Measurements from ENCODE around the gene POU2AF3. TPM values are rescaled to one million over a fixed set of nuclear protein-coding genes. Genes with fewer than 3 reads are reported as not detected.

POU2AF3 gene
- total and polyA plus RNA-seq, 2 donors (not counting 1 experiment from before 2014, with no cell fraction given), result 0.51 to 2.1 TPM

GRCh38 chr11:111301842-111302118, 3.4 kb downstream of the POU2AF3 start:
- H3K79me2 ChIP-seq (ENCODE audit: control insufficient read depth, insufficient read depth, low read length), result no peaks in the 10 kb centered on the region
- Mint-ChIP-seq H3K4me3 (no peak overlapping the region), H3K4me1 (peaks cover 35% of the 10 kb centered on the region), H3K27ac (no peak overlapping the region), H3K27me3 (peaks cover 12% of the 10 kb centered on the region), H3K9me3 (ENCODE audit: insufficient read depth) (no peaks in the 10 kb centered on the region)
- H4K20me1 ChIP-seq (ENCODE audit: control insufficient read depth, insufficient read depth, low read length, poor library complexity, severe bottlenecking), result no peaks in the 10 kb centered on the region
- H3K27me3 ChIP-seq (replicated peaks in 1 of 4; ENCODE audit: control extremely low read depth in 1 of 4, control insufficient read depth in 3 of 4, insufficient read depth in 4 of 4, low read length in 3 of 4), result peaks cover 0 to 29% (median 9%) of the 10 kb centered on the region in 4 experiments
- ChIA-PET POLR2A (no interaction called here), CTCF (interaction anchor here (1.1 to 3.4 kb wide), 6 partner anchors 11 to 127 kb away, joined by 3 to 8 read pairs (median 4); no protein-coding TSS in a partner anchor)
- 100% methylated on average over 2 of the region's 3 CpGs for WGBS (ENCODE audit: insufficient coverage)
- H3K4me3 ChIP-seq (ENCODE audit: control extremely low read depth in 1 of 5, extremely low read depth in 1 of 5, insufficient read depth in 1 of 5, low read depth in 2 of 5, low read length in 4 of 5), result no peak overlapping the region
- DNase-seq (no peak), ATAC-seq (ENCODE audit: low read depth) (no peak)
- H3K4me1 ChIP-seq (ENCODE audit: control insufficient read depth in 2 of 2, insufficient read depth in 2 of 2, low read length in 2 of 2), result peaks cover 32 to 45% of the 10 kb centered on the region in 2 donors
- intact Hi-C loops (cut with micrococcal nuclease), result no loop called here
- TF ChIP-seq EZH2 (IDR thresholded peaks at IDR 0.05; ENCODE audit: borderline replicate concordance, insufficient read depth, low read depth, low read length, poor library complexity, severe bottlenecking), result no peak
- no peak overlapping the region for H3K27ac ChIP-seq (ENCODE audit: low read length in 2 of 2)
- no peaks in the 10 kb centered on the region for H3K36me3 ChIP-seq (replicated peaks in 1 of 2; ENCODE audit: control extremely low read depth in 1 of 2, control insufficient read depth in 1 of 2, extremely low read depth in 1 of 2, insufficient read depth in 2 of 2, low read length in 1 of 2)
- H3K4me2 ChIP-seq (replicated peaks; ENCODE audit: low read depth, low read length, poor library complexity, severe bottlenecking), result no peak overlapping the region
- no peak overlapping the region for H3K9ac ChIP-seq (ENCODE audit: low read length)
- H2AFZ ChIP-seq (ENCODE audit: insufficient read depth, low read depth, low read length, poor library complexity, severe bottlenecking), result no peak overlapping the region
- peaks cover 0 to 3% (median 0%) of the 10 kb centered on the region in 3 donors for H3K9me3 ChIP-seq (ENCODE audit: control extremely low read depth in 1 of 3, control insufficient read depth in 2 of 3, insufficient read depth in 1 of 3, low read length in 2 of 3)

- TF ChIP-seq CTCF (IDR thresholded peaks at IDR 0.05) (no peak), EZH2 (IDR thresholded peaks at IDR 0.05; ENCODE audit: borderline replicate concordance, insufficient read depth, low read depth, low read length, poor library complexity, severe bottlenecking) (no peak)
- ATAC-seq (ENCODE audit: low read depth) (no peak), DNase-seq (peak; percentile 38)
- no peak overlapping the region for H3K4me3 ChIP-seq (ENCODE audit: control extremely low read depth in 1 of 5, extremely low read depth in 1 of 5, insufficient read depth in 1 of 5, low read depth in 2 of 5, low read length in 4 of 5)
- H3K36me3 ChIP-seq (replicated peaks in 1 of 2; ENCODE audit: control extremely low read depth in 1 of 2, control insufficient read depth in 1 of 2, extremely low read depth in 1 of 2, insufficient read depth in 2 of 2, low read length in 1 of 2), result no peaks in the 10 kb centered on the region
- Mint-ChIP-seq H3K4me3 (no peak overlapping the region), H3K27ac (no peak overlapping the region), H3K27me3 (peaks cover 9% of the 10 kb centered on the region), H3K9me3 (ENCODE audit: insufficient read depth) (no peaks in the 10 kb centered on the region), H3K4me1 (peaks cover 35% of the 10 kb centered on the region)
- H3K9ac ChIP-seq (ENCODE audit: low read length), result no peak overlapping the region
- no peaks in the 10 kb centered on the region for H3K79me2 ChIP-seq (ENCODE audit: control insufficient read depth, insufficient read depth, low read length)
- WGBS (ENCODE audit: insufficient coverage), result 10% methylated on average over 2 of the region's 3 CpGs
- no peak overlapping the region for H3K27ac ChIP-seq (ENCODE audit: low read length in 2 of 2)
- POLR2A ChIA-PET, result no interaction called here
- no peaks in the 10 kb centered on the region for H4K20me1 ChIP-seq (ENCODE audit: control insufficient read depth, insufficient read depth, low read length, poor library complexity, severe bottlenecking)
- CTCF ChIA-PET, result interaction anchor here (1.1 to 3.4 kb wide), 6 partner anchors 11 to 126 kb away, joined by 3 to 8 read pairs (median 4); no protein-coding TSS in a partner anchor
- H3K4me1 ChIP-seq (ENCODE audit: control insufficient read depth in 2 of 2, insufficient read depth in 2 of 2, low read length in 2 of 2), result peaks cover 32 to 45% of the 10 kb centered on the region in 2 donors
- no peak overlapping the region for H2AFZ ChIP-seq (ENCODE audit: insufficient read depth, low read depth, low read length, poor library complexity, severe bottlenecking)
- intact Hi-C loops (cut with micrococcal nuclease), result no loop called here
- H3K9me3 ChIP-seq (ENCODE audit: control extremely low read depth in 1 of 3, control insufficient read depth in 2 of 3, insufficient read depth in 1 of 3, low read length in 2 of 3), result peaks cover 0 to 3% (median 0%) of the 10 kb centered on the region in 3 donors
- peaks cover 0 to 27% (median 8%) of the 10 kb centered on the region in 4 experiments for H3K27me3 ChIP-seq (replicated peaks in 1 of 4; ENCODE audit: control extremely low read depth in 1 of 4, control insufficient read depth in 3 of 4, insufficient read depth in 4 of 4, low read length in 3 of 4)
- no peak overlapping the region for H3K4me2 ChIP-seq (replicated peaks; ENCODE audit: low read depth, low read length, poor library complexity, severe bottlenecking)
Measured at GRCh38 chr11:111302298-111302697, 4.0 kb downstream of the POU2AF3 start.
